H4 (cell line): Measurements from ENCODE around the gene CCL26. TPM values are rescaled to one million over a fixed set of nuclear protein-coding genes. Genes with fewer than 3 reads are reported as not detected.

Source experiments
- total RNA-seq: library from RNA; depleted of rRNA; stranded (reverse); fragments of >200 nt; shearing (Covaris generic); gene quantifications from 2 replicates; pipeline ENCODE4 v1.2.3, GENCODE V29; 2014; rRNA removed

CCL26 gene
- total RNA-seq, 1 experiment from 2014 or later = 20.7 TPM

Other genes with a start within 250 kb of the CCL26 start
- 12.9 and 17.5 TPM in 2 replicates for gene HIP1, start 33.3 kb downstream of the CCL26 start, total RNA-seq
- gene CCL24, start 41.6 kb upstream of the CCL26 start, total RNA-seq = not detected in 2 replicates
- gene RHBDD2, start 106.8 kb upstream of the CCL26 start, total RNA-seq = 67.3 and 96.3 TPM in 2 replicates
- gene POR, start 142.9 kb upstream of the CCL26 start, total RNA-seq = 118 and 121 TPM in 2 replicates
- gene TMEM120A, start 222.4 kb upstream of the CCL26 start, total RNA-seq = 26.0 and 28.7 TPM in 2 replicates